WTC11 (cell line): ENCODE data around the gene NRF1.

Experiments used
- ZNF532 ChIP-seq: fragments of 250-450 bp; sonication (Bioruptor Pico); IDR thresholded peaks from 2 replicates; pipeline ENCODE4 v1.9.0; 2021; ENCODE audit warnings: mild to moderate bottlenecking, borderline replicate concordance
- TF ChIP-seq, protein P1 (sequence below): sonication (generic); formaldehyde crosslinking; IDR thresholded peaks from 2 replicates; pipeline ENCODE4 v1.8.0; 2022; ENCODE audit warnings: mild to moderate bottlenecking, missing genetic modification reagents

- no peak for TF ChIP-seq ZNF532 (CRISPR knock-in tag)
- TF ChIP-seq, protein P1, sequence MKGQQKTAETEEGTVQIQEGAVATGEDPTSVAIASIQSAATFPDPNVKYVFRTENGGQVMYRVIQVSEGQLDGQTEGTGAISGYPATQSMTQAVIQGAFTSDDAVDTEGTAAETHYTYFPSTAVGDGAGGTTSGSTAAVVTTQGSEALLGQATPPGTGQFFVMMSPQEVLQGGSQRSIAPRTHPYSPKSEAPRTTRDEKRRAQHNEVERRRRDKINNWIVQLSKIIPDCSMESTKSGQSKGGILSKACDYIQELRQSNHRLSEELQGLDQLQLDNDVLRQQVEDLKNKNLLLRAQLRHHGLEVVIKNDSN (CRISPR knock-in tag): no peak
These were observed 56.0 kb downstream of the NRF1 start for GRCh38 chr7:129667551-129667950.
